ENCODE results near the gene FLT4.

Gene FLT4

DNA sequence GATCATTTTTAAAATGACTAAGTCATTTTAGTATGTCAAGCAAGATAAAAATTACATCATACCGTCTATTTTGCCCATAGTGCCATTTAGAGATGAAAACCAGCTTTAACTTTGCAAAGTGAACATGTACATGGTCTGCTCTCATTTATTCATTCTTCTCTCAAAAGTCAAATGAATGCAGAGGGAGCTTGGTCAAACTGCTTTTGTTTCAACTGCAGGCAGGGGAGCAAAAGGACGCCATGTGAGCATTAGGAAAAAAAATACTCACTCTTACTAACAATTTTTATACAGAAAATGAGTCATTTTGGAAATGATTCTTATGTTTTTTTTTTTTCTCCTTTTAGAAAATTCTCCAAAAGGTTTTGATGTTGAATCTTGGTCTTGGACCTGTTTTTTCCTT lies 73.8 kb downstream of the FLT4 start:
- Histone ChIP-seq H3K27ac (ENCODE audit: insufficient read depth, low read depth, low read length, poor library complexity, severe bottlenecking) (no peak overlapping the region), H3K4me1 (ENCODE audit: control insufficient read depth, insufficient read depth, low read length) (no peaks in the 10 kb centered on the region), H3K9me3 (ENCODE audit: control insufficient read depth, low read length) (no peaks in the 10 kb centered on the region), H3K27me3 (ENCODE audit: control insufficient read depth, insufficient read depth, low read length, poor library complexity, severe bottlenecking) (no peaks in the 10 kb centered on the region), H3K4me3 (ENCODE audit: insufficient read depth, low read depth, low read length) (no peak overlapping the region), H3K36me3 (ENCODE audit: control insufficient read depth, insufficient read depth, low read length) (peaks cover 32% of the 10 kb centered on the region)
- 97 to 100% methylated on average over 1 to 2 of the region's 2 CpGs for WGBS, 2 experiments

DNA sequence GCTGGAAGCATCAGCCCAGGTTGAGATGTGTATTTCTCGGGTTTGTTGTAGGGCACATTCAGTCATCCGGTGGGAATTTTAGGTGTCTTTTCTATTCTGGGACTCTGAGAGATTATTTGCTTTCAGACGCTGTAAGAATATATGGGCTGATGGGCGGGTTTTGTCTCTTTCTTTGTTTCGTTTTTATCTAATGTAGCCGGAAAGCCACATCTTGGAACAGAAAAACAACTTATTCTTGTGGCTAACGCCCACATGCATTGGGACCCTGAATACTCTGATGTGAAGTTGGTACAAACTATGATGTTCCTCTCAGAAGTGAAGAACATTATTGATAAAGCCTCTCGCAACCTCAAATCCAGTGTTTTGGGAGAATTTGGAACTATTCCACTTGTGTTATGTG lies 80.5 kb downstream of the FLT4 start:
- Histone ChIP-seq H3K9me3 (ENCODE audit: control insufficient read depth, low read length) (no peaks in the 10 kb centered on the region), H3K27me3 (ENCODE audit: control insufficient read depth, insufficient read depth, low read length, poor library complexity, severe bottlenecking) (no peaks in the 10 kb centered on the region), H3K4me1 (ENCODE audit: control insufficient read depth, insufficient read depth, low read length) (no peaks in the 10 kb centered on the region), H3K4me3 (ENCODE audit: insufficient read depth, low read depth, low read length) (no peak overlapping the region), H3K36me3 (ENCODE audit: control insufficient read depth, insufficient read depth, low read length) (peaks cover 35% of the 10 kb centered on the region), H3K27ac (ENCODE audit: insufficient read depth, low read depth, low read length, poor library complexity, severe bottlenecking) (no peak overlapping the region)
- WGBS, 2 experiments = 85% methylated on average over 8 of the region's 8 CpGs

DNA sequence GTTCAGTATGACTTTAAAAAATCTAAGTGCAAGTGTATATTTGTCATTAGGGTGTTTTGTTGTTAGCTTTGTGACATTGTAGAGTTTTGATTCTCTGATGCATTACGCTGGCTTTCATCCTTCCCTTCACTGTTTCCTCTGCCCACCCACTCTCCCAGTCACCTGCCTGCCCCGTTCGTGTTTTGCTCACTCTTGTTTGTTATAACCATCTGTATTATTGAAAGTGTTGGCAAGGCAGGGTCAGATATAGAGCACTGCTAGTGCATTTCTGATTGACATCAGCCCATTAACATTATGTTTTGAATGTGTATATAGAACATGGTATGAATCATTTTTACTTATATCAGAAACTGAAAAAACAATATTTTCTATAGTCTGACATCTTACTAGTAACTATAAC lies 85.4 kb downstream of the FLT4 start:
- 85 to 98% methylated on average over 2 to 3 of the region's 3 CpGs for WGBS, 2 experiments
- peaks cover 38% of the 10 kb centered on the region for H3K36me3 ChIP-seq (ENCODE audit: control insufficient read depth, insufficient read depth, low read length)
- no peaks in the 10 kb centered on the region for H3K27me3 ChIP-seq (ENCODE audit: control insufficient read depth, insufficient read depth, low read length, poor library complexity, severe bottlenecking)

DNA sequence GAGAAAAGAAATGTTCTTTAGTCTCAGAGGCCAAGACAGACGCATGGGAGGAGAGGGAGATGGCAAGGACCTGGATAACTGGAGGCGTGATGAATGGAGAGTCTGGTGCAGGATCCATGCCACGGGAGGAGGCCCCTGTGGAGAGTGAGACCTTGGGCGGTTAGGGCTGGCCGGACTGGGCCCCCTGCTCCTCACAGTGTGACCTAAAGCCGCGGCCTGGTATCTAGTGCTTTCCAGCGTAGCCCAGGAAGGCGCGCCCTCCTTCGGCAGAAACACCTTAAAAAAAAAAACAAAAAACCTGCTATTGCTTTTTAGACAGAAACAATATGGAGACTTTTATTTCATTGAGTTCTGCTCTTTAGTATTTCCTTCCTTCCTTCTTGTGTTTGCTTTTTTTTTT lies 91.2 kb downstream of the FLT4 start:
- Histone ChIP-seq H3K9me3 (ENCODE audit: control insufficient read depth, low read length) (no peaks in the 10 kb centered on the region), H3K27ac (ENCODE audit: insufficient read depth, low read depth, low read length, poor library complexity, severe bottlenecking) (no peak overlapping the region), H3K36me3 (ENCODE audit: control insufficient read depth, insufficient read depth, low read length) (peaks cover 32% of the 10 kb centered on the region), H3K4me3 (ENCODE audit: insufficient read depth, low read depth, low read length) (no peak overlapping the region), H3K4me1 (ENCODE audit: control insufficient read depth, insufficient read depth, low read length) (no peaks in the 10 kb centered on the region), H3K27me3 (ENCODE audit: control insufficient read depth, insufficient read depth, low read length, poor library complexity, severe bottlenecking) (no peaks in the 10 kb centered on the region)
- WGBS, 2 experiments = 85 to 94% methylated on average over 11 of the region's 11 CpGs

More for the DNA sequence above, 85.4 kb downstream of the FLT4 start:
- Histone ChIP-seq H3K27ac (ENCODE audit: insufficient read depth, low read depth, low read length, poor library complexity, severe bottlenecking) (no peak overlapping the region), H3K4me3 (ENCODE audit: insufficient read depth, low read depth, low read length) (no peak overlapping the region), H3K9me3 (ENCODE audit: control insufficient read depth, low read length) (no peaks in the 10 kb centered on the region), H3K4me1 (ENCODE audit: control insufficient read depth, insufficient read depth, low read length) (no peaks in the 10 kb centered on the region)

DNA sequence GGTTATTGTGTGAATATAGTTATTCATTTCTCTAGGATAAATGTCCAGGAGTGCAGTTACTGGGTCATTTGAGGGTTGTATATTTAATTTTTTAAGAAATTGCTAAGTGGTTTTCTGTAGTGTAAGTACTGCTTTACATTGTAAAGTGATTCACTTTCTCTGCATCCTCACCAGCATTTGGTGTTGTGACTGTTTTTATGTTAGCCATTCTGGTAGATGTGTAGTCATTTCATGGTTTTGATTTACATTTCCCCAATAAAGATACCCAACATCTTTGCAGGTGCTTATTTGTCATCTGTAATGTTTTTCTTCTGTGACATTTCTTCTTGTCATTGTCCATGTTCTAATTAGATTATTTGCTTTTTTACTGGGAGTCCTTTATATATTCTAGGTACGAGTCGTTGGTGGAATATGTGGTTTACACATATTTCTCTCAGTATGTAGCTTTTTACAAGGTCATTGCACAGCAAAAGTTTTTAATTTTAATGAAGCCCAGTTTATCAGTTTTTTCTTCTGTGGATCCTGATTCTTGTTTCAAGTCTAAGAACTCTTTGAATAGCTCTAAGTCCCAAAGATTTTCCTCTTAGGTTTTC lies 92.1 kb downstream of the FLT4 start:
- Histone ChIP-seq H3K27me3 (ENCODE audit: control insufficient read depth, insufficient read depth, low read length, poor library complexity, severe bottlenecking) (no peaks in the 10 kb centered on the region), H3K4me1 (ENCODE audit: control insufficient read depth, insufficient read depth, low read length) (no peaks in the 10 kb centered on the region), H3K4me3 (ENCODE audit: insufficient read depth, low read depth, low read length) (no peak overlapping the region), H3K9me3 (ENCODE audit: control insufficient read depth, low read length) (no peaks in the 10 kb centered on the region), H3K27ac (ENCODE audit: insufficient read depth, low read depth, low read length, poor library complexity, severe bottlenecking) (no peak overlapping the region), H3K36me3 (ENCODE audit: control insufficient read depth, insufficient read depth, low read length) (peaks cover 40% of the 10 kb centered on the region)
- 100% methylated on average over 2 of the region's 2 CpGs for WGBS, 2 experiments

DNA sequence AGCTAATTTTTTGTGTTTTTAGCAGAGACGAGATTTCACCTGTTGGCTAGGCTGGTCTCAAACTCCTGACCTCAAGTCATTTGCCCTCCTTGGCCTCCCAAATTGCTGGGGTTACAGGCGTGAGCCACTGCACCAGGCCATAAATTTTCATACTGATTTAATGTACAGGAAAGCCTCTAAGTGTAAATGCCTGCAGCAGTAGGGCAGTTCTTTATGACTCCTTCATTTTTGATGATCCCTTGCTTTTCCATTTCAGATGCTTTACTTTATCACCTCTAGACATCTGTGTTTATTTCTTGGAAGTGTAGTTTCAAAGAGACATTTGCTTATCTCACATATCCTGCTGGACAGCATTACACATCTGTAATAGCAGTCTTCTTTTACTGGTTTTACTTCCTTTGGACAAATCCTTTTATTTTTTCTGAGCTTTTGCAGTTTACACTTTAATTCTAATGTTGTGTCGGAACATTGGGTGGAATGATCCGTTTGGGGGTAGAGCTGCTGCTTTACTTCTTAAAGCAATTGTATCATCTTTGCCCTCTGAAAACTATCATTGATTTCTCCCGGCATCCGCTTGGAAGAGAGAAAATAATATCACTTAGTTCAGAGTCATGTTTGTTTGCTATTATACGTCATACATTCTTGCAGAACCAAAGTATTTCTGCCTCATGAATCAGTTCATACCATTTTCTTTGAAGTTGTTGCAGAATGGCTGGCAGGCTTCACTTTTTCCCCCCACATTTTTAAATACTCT lies 94.1 kb downstream of the FLT4 start:
- no peak overlapping the region for H3K27ac ChIP-seq (ENCODE audit: insufficient read depth, low read depth, low read length, poor library complexity, severe bottlenecking)
- WGBS, 2 experiments = 97% methylated on average over 7 of the region's 7 CpGs

DNA sequence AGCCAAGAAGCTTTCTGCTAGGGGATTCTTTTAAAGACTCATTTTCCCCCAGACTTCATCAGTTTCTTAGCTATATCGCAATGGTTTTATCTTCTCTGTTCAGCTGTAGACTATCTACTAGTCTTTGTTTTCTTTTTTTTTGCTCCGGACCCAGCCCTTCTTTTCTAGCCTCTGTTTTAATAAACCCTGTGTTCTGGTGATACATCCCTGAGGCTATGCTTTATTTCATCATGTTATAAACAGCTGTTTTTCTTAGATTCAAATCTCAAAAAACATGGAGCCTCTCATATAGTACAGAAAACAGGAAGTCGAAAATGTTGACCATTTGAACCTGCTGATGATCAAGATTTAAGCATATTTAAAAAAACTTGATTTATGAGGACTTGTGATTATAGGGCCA lies 95.9 kb downstream of the FLT4 start:
- Histone ChIP-seq H3K4me3 (ENCODE audit: insufficient read depth, low read depth, low read length) (no peak overlapping the region), H3K27ac (ENCODE audit: insufficient read depth, low read depth, low read length, poor library complexity, severe bottlenecking) (no peak overlapping the region), H3K27me3 (ENCODE audit: control insufficient read depth, insufficient read depth, low read length, poor library complexity, severe bottlenecking) (no peaks in the 10 kb centered on the region), H3K9me3 (ENCODE audit: control insufficient read depth, low read length) (no peaks in the 10 kb centered on the region), H3K36me3 (ENCODE audit: control insufficient read depth, insufficient read depth, low read length) (peaks cover 58% of the 10 kb centered on the region), H3K4me1 (ENCODE audit: control insufficient read depth, insufficient read depth, low read length) (no peaks in the 10 kb centered on the region)
- WGBS, 2 experiments = 96 to 97% methylated on average over 3 of the region's 3 CpGs

More for the DNA sequence above, 94.1 kb downstream of the FLT4 start:
- H3K4me3 ChIP-seq (ENCODE audit: insufficient read depth, low read depth, low read length) = no peak overlapping the region
- H3K27me3 ChIP-seq (ENCODE audit: control insufficient read depth, insufficient read depth, low read length, poor library complexity, severe bottlenecking) = no peaks in the 10 kb centered on the region
- no peaks in the 10 kb centered on the region for H3K4me1 ChIP-seq (ENCODE audit: control insufficient read depth, insufficient read depth, low read length)
- H3K36me3 ChIP-seq (ENCODE audit: control insufficient read depth, insufficient read depth, low read length) = peaks cover 51% of the 10 kb centered on the region
- no peaks in the 10 kb centered on the region for H3K9me3 ChIP-seq (ENCODE audit: control insufficient read depth, low read length)
